Effector memory CD4-positive, alpha-beta T cell (primary cell): Measurements from ENCODE around the gene MED9.

Experiments used
- DNase-seq, 3 donors: peaks; one replicate each; pipeline ENCODE4 v3.0.0-alpha.2; 2020
- H3K27ac ChIP-seq: 2 replicates; pipeline ENCODE4 v1.7.0; 2013; ENCODE audit warnings: mild to moderate bottlenecking, low read length, moderate library complexity; ENCODE audit not compliant: insufficient read depth, poor library complexity, severe bottlenecking
- H3K27me3 ChIP-seq: replicated peaks from 2 replicates; pipeline ENCODE4 v1.7.0; 2013; ENCODE audit warnings: mild to moderate bottlenecking, low read length; ENCODE audit not compliant: insufficient read depth, control insufficient read depth, poor library complexity, severe bottlenecking
- H3K36me3 ChIP-seq: 2 replicates; pipeline ENCODE4 v1.7.0; 2013; ENCODE audit warnings: mild to moderate bottlenecking, low read length, moderate library complexity; ENCODE audit not compliant: control insufficient read depth, insufficient read depth
- H3K4me1 ChIP-seq: 2 replicates; pipeline ENCODE4 v1.7.0; 2013; ENCODE audit warnings: low read length, mild to moderate bottlenecking; ENCODE audit not compliant: control insufficient read depth, insufficient read depth, poor library complexity, severe bottlenecking
- H3K4me3 ChIP-seq: 2 replicates; pipeline ENCODE4 v1.7.0; 2013; ENCODE audit warnings: low read length, low read depth, mild to moderate bottlenecking; ENCODE audit not compliant: insufficient read depth, poor library complexity, severe bottlenecking
- H3K9me3 ChIP-seq: 2 replicates; pipeline ENCODE4 v1.7.0; 2013; ENCODE audit warnings: mild to moderate bottlenecking, low read length, moderate library complexity; ENCODE audit not compliant: control insufficient read depth

The MED9 gene

GRCh38 chr17:17440010-17440843 is 36.6 kb upstream of the MED9 start:
- peak; percentile 40 to 59 (median 47) for DNase-seq
- Histone ChIP-seq H3K4me1 (no peaks in the 10 kb centered on the region), H3K27ac (no peak overlapping the region), H3K4me3 (no peak overlapping the region), H3K36me3 (no peaks in the 10 kb centered on the region), H3K9me3 (no peaks in the 10 kb centered on the region), H3K27me3 (no peaks in the 10 kb centered on the region)

- no peak for DNase-seq
- Histone ChIP-seq H3K4me1 (no peaks in the 10 kb centered on the region), H3K27me3 (no peaks in the 10 kb centered on the region), H3K4me3 (no peak overlapping the region), H3K36me3 (no peaks in the 10 kb centered on the region), H3K9me3 (no peaks in the 10 kb centered on the region), H3K27ac (no peak overlapping the region)
Observed at GRCh38 chr17:17440938-17441675, 35.7 kb upstream of the MED9 start.

DNA sequence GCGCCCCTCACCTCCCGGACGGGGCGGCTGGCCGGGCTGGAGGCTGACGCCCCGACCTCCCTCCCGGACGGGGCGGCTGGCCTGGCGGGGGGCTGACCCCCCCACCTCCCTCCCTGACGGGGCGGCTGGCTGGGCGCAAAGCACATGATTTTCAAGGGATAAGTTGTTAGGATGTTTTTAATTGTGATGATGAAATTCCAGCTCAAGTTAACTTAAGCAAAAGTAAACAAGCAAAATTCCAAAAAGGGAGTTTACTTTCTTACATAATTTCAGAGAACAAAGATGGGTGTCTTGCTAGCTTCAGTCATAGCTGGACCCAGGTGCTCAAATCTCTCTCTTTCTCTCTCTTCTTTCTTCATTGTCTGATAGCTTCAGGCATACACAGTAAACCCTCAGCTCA is 33.6 kb upstream of the MED9 start:
- no peak for DNase-seq
- Histone ChIP-seq H3K36me3 (no peaks in the 10 kb centered on the region), H3K4me3 (no peak overlapping the region)

GRCh38 chr17:17445296-17445924 is 31.4 kb upstream of the MED9 start:
- H3K4me3 ChIP-seq: no peak overlapping the region

More for the DNA sequence above, 33.6 kb upstream of the MED9 start:
- H3K9me3 ChIP-seq: no peaks in the 10 kb centered on the region
- H3K27me3 ChIP-seq: no peaks in the 10 kb centered on the region
- no peak overlapping the region for H3K27ac ChIP-seq
- no peaks in the 10 kb centered on the region for H3K4me1 ChIP-seq

DNA sequence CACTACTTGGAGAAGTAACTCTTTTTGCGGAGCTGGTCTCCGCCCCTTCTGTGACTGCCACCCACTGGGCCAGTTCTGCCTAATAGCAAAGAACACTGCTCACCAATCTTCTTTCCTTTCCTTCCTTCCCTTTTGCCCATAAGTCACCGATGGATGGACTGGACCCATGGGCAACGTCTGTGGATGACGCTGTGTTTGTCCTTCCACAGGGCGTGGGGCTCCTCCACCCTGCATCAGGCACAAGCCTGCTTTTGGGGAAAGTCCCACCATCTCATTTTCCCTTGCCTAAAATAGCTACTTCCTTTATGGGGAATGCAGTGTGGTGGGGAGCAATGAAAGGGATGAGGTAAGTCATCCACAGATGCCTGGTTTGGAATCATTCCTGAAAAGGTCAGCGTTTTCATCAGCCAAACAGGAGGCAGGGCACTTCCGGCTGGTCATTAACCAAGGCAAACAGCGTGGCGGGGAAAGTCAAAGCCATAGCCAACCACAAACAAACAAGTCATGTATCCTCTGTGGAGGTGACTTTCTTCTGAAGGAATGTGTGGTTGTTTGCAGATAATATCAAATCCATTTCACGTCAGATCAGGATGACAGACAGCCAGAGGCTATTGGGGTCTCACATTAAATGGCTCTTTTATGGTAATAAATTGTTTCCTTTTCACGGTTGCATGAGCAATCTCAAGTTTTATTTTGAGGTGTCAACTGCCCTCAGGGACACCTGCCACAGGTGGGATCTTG is 30.7 kb upstream of the MED9 start:
- no peak overlapping the region for H3K27ac ChIP-seq
- H3K27me3 ChIP-seq: no peaks in the 10 kb centered on the region
- no peaks in the 10 kb centered on the region for H3K36me3 ChIP-seq
- no peak for DNase-seq
- no peaks in the 10 kb centered on the region for H3K9me3 ChIP-seq
- no peaks in the 10 kb centered on the region for H3K4me1 ChIP-seq
- H3K4me3 ChIP-seq: no peak overlapping the region

More at GRCh38 chr17:17445296-17445924, 31.4 kb upstream of the MED9 start:
- Histone ChIP-seq H3K9me3 (no peaks in the 10 kb centered on the region), H3K27ac (no peak overlapping the region), H3K4me1 (no peaks in the 10 kb centered on the region), H3K36me3 (no peaks in the 10 kb centered on the region), H3K27me3 (no peaks in the 10 kb centered on the region)
- DNase-seq: no peak

GRCh38 chr17:17446666-17447155 is 30.1 kb upstream of the MED9 start:
- Histone ChIP-seq H3K27ac (no peak overlapping the region), H3K9me3 (no peaks in the 10 kb centered on the region)
- no peak for DNase-seq

GRCh38 chr17:17447264-17447663 is 29.5 kb upstream of the MED9 start:
- H3K27ac ChIP-seq: no peak overlapping the region
- H3K4me3 ChIP-seq: no peak overlapping the region
- no peak for DNase-seq
- no peaks in the 10 kb centered on the region for H3K36me3 ChIP-seq
- H3K9me3 ChIP-seq: no peaks in the 10 kb centered on the region
- H3K4me1 ChIP-seq: no peaks in the 10 kb centered on the region
- no peaks in the 10 kb centered on the region for H3K27me3 ChIP-seq

More at GRCh38 chr17:17446666-17447155, 30.1 kb upstream of the MED9 start:
- H3K27me3 ChIP-seq: no peaks in the 10 kb centered on the region
- no peak overlapping the region for H3K4me3 ChIP-seq
- no peaks in the 10 kb centered on the region for H3K36me3 ChIP-seq
- H3K4me1 ChIP-seq: no peaks in the 10 kb centered on the region

GRCh38 chr17:17448076-17448475 is 28.7 kb upstream of the MED9 start:
- no peak overlapping the region for H3K4me3 ChIP-seq
- no peaks in the 10 kb centered on the region for H3K4me1 ChIP-seq
- no peak overlapping the region for H3K27ac ChIP-seq
- DNase-seq: no peak
- H3K36me3 ChIP-seq: no peaks in the 10 kb centered on the region
- H3K9me3 ChIP-seq: no peaks in the 10 kb centered on the region
- H3K27me3 ChIP-seq: no peaks in the 10 kb centered on the region

GRCh38 chr17:17448723-17449122 is 28.1 kb upstream of the MED9 start:
- Histone ChIP-seq H3K4me1 (no peaks in the 10 kb centered on the region), H3K27me3 (no peaks in the 10 kb centered on the region), H3K9me3 (no peaks in the 10 kb centered on the region), H3K4me3 (no peak overlapping the region), H3K27ac (no peak overlapping the region), H3K36me3 (no peaks in the 10 kb centered on the region)
- DNase-seq: no peak
